GM12801 (cell line): Measurements from ENCODE around the gene TJP3.

Experiments
- CTCF ChIP-seq: IDR thresholded peaks from one replicate; pipeline ENCODE4 v1.5.1; 2011; ENCODE audit warnings: control low read depth; ENCODE audit not compliant: insufficient read length; ENCODE audit errors: extremely low read depth

Gene TJP3

GRCh38 chr19:3664879-3665642, 43.1 kb upstream of the TJP3 start:
- no peak for TF ChIP-seq CTCF

- no peak for TF ChIP-seq CTCF
Observed at GRCh38 chr19:3665681-3666544, 42.3 kb upstream of the TJP3 start.

GRCh38 chr19:3667037-3667638, 41.0 kb upstream of the TJP3 start:
- TF ChIP-seq CTCF: no peak

- no peak for TF ChIP-seq CTCF
Observed at GRCh38 chr19:3667766-3668165, 40.4 kb upstream of the TJP3 start.

- TF ChIP-seq CTCF: no peak
Observed at GRCh38 chr19:3668331-3669081, 39.7 kb upstream of the TJP3 start.

GRCh38 chr19:3669082-3669946, 38.9 kb upstream of the TJP3 start:
- TF ChIP-seq CTCF: no peak
